Activated CD4-positive, alpha-beta T cell treated with anti-CD3 and anti-CD28 coated beads, Interleukin-2, amount 50 U/mL, for 16 hours (primary cell): ENCODE measurements around the gene PLCB1.

Experiments used
- DNase-seq: peaks from one replicate; pipeline ENCODE4 v3.0.0-alpha.2; 2020

PLCB1 gene

DNA sequence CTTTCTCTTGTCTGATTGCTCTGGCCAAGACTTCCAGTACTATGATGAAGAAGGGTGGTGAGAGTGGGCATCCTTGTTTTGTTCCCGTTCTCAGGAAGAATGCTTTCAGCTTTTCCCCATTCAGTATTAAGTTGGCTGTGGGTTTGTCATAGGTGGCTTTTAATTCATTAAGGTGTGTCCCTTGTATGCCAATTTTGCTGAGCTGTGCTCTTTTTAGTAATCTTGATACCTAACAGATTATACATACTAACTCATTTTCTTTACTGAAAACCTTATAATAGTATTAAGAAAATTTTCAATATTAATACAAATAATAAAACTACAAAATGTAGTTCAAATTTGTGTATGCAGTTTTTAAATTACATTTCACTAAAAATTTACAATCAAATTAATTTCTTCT is 557.3 kb downstream of the PLCB1 start:
- no peak for DNase-seq

DNA sequence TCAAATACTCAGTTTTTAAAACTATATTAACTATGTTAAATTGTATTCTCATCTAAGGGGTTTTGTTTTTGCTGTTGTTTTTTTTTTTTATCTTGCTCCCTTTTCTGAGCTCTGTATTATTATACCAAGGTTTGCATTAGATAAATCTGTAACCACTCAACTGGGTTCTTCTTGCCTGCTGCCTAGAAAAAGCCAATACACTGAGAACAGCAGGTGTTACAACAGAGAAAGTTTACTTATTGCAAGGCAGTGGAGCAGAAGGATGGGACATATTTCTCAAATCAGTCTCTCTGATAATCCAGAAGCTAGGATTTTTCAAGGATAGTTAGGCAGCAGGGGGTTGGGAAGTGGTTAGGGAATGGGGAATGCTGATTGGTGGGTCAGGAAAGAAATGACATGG is 558.0 kb downstream of the PLCB1 start:
- DNase-seq: no peak

DNA sequence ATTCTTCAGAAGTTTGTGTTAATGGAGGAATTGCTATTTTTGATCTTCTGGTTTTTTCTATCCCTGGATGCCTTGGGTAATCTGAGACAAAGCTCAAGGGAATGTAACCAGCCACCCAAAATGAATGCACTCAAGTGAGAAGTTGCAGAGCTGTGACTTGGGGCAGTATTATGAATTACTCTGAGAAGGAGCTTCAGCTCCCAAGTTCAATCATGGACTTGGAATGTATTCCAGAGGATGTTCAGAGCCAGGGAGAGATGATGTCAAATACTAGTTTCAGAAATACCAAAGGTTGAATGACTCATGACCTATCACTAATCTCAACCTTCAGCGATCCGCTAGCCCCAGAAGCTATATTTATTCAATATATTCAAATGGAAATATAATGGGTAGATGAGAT is 561.6 kb downstream of the PLCB1 start:
- DNase-seq: no peak

DNA sequence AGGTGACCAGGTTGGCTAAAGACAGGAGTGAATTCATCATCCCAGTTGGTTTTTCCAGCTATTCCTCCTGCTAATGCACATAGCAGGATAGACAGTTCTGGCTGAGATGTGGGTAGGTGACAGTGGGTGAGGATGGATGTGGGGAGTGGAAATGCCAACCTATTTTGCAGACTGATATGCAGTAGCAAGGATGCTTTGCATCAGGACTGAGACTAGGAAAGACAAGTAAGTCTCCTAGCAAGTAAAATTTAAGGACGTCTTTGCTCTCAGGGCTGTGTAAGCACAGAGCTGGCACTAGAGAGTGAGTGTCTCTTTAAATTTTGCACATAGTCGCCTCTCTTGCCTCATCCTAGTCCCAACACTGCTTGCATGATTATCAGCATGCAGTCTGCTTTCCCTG is 568.7 kb downstream of the PLCB1 start:
- DNase-seq: no peak

DNA sequence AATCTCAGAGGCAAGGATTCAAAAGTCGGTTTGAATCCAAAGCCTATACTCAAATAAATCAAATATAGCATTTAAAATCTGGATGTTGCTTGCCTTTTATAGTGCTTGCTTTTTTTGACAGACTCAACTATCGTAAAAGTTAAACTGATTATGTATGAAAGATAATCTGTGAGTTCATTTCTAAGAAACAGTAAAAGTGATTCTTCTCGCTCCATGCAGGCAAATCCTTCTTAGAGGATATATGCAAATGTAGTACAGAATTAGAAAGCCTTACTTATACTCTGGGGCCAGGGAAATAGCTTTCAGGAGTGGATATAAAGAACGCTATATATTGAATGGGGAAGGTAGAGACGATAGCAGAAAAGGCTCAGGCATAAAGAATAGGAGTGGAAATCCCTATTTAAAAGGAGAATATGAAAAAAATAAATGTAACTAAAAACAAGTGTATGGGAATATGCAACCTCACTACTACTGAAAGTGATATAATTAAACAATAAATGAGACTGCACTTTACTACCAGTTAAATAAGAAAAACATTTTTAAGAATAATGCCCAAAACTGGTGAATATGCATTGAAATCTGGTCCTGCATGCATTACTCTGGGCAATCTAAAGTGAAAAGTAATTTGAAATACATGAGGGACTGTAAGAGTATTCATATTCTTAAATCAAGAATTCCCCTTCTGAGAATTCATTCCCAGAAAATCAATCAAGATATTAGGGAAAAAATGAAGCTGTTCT is 575.1 kb downstream of the PLCB1 start:
- no peak for DNase-seq

DNA sequence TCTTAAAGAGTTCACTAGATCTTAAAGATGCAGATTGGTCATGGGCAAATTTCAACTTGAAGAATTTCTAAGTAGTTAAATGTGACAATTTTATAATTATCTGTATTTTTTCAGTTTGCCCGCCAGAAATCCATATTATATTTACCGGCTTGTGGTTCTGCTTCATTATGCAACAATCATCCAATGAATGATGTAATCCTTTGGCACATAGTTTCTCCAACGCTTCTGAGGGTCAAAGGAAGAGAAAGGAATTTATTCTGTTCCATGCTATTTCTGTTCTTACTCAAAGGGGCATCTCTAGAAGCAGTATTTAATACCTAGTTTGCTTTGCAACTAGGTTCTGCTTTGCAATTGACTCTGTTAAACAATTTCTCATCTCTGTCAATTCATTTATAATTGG is 577.6 kb downstream of the PLCB1 start:
- DNase-seq: no peak

DNA sequence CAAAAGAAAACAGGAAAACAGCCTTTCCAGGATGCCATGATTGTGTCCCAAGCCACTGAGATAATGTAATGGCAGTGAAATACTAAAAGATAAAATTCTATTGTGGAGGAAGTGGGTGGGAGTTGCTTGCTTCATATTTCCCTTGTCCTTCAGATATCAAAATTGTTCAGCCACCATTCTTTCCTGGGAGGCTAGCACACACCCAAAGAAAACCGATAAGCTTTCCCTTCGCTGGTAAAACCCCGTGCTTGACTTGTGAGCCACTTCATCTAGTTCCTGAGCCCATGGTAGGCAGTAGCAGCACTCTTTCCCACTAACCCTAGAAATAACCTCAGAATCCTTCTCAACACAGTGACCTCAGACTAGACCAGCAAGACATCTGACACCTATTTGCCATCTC is 579.4 kb downstream of the PLCB1 start:
- DNase-seq: no peak

DNA sequence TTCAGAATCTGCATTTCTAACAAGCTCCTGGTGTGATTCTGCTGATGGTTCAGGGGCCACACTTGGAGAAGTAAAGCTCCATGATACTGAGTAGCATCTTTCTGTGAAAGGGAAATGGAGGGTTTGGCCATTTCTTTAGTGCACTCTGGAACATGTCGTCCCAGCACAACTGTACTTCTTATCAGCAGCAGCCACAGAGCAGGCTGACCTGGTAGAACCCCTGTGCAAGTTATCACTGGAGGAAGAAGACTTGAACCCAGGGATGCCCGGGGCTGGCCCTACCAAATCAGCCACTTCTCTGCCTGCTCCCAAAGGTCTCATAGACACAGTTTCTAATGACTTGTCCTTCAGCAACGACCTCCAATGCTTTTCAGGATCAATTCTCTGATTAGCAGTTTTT is 582.1 kb downstream of the PLCB1 start:
- DNase-seq: no peak

DNA sequence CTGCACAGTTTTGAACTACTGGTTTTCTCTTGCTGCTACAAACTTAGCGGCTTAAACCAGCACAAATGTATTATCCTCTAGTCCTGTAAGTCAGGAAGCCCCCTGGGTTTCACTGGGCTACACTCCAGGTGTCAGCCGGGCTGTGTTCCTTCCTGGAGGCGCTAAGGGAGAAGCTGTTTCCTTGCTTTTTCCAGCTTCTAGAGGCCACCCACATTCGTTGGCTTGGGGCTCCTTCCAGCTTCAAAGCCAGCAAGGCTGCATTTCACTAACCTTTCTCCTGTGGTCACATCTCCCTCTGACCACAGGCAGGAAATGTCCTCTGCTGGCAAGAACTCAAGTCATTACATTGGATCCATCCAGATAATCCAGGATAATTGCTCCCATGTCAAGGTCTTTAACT is 586.2 kb downstream of the PLCB1 start:
- DNase-seq: no peak

DNA sequence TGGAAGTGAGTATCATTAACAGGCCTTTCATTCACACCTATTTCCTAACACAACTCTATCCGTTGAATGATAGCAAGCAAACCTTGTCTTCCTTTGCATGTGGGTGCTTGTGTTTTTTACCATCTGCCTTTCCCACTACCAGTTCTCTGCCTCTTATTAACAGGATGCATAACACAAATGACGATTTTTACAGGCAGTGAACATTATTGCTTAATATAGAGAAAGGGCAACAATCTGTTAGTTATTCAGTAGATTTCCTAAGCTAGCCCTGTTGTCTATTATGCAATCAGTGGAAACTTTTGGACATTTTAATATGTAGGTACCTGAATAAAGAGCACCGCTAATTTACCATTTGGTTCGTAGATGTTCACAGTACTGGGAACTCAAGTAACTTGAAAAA is 588.0 kb downstream of the PLCB1 start:
- no peak for DNase-seq

DNA sequence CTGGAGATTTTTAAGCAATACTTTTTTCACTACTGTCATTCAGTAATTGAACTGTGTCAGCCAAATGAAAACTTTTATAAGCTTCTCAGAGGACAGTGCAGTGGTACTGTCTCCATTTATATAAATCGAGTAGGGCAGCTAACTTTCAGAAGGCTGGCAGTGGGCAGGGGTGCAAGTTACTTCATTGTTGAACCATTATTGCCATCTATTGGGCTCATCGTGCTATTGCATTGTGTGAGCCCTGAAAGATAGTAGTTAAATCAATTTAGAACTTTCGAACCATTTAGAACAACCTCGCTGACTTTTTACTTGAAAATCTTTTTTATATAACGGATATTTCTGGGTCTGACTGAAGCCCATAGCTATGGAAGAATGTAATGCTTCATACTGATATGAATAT is 589.0 kb downstream of the PLCB1 start:
- DNase-seq: peak; percentile 33

DNA sequence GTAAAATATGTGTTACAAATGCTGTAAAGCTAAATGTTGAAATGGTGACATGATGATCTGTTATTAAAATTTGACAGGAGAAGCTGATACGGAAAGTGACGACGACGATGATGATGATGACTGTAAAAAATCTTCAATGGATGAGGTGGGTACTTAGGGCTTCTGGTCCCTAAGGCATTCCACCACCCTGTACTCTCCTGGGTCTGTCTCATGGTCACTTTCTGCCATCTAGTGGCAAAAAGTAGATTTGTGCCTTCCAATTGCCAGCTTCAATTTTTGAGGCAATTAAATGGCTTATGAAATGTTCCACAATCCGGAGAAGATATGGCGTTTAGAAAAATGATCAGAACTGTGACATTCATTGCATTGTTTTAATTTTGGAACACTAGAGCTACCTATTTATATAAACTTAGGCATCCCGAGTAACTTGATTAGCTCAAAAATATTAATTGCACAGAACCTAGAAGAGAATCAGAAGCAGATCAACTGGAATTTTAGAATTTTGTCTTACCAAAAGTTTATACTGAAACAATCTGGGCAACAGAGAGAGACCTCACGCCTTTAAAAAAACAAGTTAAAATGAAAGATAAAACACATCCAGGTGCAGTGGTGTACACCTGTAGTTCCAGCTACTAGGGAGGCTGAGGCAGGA is 590.3 kb downstream of the PLCB1 start:
- DNase-seq: peak; percentile 45

DNA sequence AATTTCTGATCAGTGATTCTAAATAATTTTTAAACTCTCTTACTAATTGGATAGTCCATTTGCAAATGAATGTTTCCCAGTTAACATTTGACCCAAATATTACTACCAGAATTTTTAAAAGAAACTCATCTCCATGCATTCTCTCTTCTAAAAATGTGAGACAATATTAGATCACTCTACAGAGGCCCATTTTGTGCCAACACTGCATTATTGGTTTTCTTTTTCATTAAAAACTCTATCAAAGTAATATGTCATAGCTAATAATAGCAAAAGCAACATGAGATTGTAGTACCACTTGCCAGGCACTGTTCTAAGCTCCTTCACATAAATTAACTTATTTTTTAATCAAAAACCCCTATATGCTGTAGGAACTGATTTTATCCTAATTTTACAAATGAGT is 591.2 kb downstream of the PLCB1 start:
- no peak for DNase-seq

DNA sequence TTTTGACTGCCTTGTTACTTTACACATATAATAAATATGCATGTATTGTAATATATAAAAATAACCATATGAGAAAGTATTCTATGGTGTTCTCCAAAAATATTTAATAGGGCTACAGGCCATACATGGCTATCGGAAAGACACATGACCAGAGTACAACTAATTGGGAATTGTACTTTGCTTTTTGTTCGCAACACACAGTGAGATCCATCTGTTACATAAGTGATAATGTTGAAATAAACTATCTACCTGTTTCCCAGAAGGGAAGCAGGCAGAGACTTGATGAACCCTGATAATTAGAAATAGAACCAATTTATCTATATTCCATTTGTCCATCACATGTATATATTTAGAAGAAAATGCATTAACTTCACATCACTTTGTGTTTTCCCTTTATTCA is 592.8 kb downstream of the PLCB1 start:
- no peak for DNase-seq

DNA sequence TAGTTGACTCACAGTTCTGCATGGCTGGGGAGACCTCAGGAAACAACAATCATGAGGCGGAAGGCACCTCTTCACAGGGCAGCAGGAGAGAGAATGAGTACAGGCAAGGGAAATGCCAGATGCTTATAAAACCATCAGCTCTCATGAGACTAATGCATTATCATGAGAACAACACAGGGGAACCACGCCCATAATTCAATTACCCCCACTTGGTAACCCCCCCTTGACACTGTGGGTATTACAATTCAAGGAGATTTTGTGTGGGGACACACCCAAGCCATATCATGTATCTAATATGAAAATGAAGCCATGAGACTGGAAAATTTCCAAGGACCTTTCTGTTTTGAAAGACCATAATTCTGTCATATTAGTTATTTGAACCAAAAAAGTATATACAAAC is 594.4 kb downstream of the PLCB1 start:
- no peak for DNase-seq

DNA sequence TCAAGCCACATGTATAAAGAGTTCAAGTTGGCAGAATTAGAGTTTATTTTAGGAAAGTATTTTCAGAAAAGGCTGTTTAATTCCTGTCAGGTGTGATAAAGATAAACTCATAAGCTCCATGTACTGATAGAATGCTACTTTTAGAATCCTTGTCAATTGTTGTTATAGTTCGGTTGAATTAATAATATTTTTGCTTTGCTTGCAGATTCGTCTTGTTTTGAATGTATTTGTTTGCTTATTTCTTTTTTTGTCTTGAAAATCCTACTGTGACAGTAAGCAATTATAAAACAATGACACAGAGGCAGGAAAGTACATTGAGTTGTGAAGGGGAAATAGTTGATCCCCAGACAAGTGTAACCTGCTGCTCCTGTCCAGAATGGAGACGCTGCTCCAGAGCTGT is 602.9 kb downstream of the PLCB1 start:
- no peak for DNase-seq

DNA sequence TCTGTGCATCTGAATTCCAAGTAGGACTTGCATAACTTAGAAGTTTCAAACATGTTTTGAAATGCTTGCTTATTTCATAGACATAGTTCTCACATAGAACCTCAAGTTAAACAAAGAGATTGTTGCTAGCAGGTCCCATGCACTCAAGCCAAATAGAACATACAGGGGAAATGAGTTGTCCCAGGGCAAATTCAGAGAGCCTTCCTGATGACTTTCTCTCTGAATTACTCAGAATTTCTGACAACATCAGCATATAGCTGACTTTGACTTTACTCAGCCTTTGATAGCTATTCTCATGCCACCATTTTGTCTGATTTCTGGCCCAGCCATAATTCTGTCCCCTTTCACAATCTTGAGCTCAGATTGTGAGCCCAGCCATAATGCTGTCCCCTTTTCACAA is 603.6 kb downstream of the PLCB1 start:
- DNase-seq: peak; percentile 3

DNA sequence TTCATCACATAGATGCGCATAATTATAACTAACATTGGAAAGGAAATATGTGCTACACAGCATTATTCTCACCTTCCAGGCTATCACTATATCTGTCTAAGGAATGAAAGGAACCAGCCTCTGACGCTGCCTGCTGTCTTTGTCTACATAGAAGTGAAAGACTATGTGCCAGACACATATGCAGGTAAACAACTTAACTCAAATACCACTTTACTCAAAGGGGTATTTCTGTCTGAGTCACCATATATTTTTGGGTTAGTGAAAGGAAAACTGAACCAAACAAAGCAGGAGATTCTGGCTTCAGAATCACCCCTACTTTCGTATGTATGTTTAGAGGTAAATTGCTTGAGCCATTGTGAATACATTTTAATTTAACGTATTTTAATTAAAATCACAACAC is 608.2 kb downstream of the PLCB1 start:
- peak; percentile 46 for DNase-seq

DNA sequence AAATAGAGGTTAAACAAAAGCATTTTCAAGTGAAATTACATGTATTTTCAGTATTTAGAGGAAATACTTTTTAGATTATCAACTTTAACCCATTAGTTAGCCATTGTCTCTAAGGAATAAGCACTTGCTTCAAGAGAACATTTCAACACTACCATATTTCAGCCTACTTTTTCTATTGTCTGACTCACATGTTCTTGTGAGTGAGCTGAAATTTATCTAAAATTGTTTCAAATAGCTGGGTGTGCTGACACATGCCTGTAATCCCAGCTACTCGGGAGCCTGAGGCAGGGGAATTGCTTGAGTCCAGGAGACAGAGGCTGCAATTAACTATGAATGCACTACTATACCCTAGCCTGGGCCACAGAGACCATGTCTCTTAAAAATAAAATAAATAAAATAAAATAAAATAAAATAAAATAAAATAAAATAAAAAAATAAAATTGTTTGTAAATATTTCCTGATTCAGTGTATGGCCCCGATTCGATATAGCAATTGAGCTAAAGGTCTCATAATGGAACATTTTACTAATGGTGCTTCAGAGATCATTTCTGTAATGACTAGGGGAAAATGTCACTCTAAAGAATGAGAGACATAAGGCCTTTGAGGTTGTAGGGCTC is 612.3 kb downstream of the PLCB1 start:
- no peak for DNase-seq

DNA sequence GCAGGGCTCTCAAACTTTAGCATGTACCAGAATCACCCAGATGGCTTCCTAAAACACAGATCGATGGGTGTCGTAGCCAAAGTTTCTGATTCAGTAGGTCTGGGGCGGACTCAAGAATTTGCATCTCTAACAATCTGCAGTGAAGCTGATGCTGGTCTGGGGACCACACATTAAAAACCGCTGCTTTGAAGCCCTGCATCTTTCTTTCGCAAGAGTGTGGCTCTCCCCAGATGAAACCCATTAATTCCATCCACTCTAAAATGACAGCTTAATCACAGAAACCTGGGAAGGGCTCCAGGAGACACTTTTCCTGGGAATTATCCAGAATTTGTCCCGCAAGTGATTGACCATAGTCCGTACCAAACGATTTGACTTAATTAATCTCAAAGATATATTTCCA is 617.0 kb downstream of the PLCB1 start:
- no peak for DNase-seq

DNA sequence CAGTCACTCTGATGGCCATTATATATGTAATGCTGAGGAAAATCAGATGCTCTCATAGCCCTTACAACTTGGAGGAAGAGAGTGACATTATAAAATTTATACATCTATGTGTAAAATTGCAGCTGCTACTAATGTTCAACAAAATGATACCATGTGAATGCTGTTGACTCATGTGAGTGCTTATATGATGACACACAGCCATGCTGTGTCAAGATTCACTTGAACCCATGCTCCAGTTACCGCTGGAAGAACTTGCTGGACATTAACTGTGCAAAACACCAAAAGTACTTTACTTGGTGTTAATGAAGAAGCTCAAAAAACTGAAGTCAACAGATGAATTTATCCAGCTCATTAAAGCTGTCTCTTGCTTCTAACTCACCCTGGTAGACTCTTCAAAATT is 617.9 kb downstream of the PLCB1 start:
- no peak for DNase-seq

DNA sequence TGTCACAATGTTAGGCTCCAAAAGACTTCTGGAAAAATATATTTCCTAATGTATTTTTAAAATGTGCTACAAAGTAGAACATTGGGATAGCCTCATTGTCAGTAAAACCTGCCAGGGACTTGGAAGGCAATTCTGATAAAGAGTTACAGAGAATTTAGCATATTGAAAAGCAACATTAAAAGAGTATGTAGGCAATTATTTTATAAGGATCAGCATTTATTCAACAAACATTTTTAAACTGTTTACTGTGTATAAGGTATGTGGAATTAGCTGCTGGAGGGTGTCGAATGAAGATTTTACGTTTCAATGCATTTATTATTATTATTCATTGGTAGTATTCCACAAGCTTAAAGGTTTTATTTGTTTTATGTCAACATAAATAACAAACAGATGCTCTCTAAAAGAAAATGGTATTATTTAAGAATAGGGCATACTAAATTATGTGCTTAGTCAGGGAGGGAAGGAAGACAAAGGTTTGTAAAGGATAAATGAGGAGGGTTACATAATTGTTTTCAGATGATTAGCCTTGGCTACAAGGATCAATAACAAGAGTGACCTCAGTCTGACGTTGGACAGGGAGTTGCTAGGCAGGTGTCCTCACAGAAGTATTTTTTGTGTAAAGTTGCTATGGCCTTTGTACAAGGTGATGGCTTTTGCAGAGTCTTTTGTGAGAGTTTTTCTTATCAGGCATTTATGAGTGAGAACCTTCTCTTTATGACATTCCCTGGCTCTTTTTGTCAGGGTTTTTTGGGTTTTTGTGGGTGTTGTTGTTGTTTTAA is 623.5 kb downstream of the PLCB1 start:
- DNase-seq: no peak

DNA sequence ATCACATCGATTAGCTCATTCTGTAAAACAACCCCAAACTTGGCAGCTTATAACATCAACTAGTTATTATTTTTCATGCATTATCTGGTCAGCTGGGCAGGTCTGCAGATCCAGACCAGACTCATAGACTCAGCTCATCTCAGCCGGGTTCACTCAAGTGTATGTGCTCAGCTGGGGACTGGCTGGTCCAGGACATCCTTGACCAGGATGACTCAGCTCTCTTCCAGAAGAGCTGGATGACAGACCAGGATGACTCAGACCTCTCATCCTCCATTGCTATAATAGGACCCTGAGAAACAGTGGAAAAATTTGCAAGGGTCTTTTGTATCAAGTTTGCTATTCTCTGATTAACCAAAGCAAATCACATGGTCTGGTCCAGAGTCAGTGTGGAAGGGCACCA is 624.3 kb downstream of the PLCB1 start:
- DNase-seq: no peak

DNA sequence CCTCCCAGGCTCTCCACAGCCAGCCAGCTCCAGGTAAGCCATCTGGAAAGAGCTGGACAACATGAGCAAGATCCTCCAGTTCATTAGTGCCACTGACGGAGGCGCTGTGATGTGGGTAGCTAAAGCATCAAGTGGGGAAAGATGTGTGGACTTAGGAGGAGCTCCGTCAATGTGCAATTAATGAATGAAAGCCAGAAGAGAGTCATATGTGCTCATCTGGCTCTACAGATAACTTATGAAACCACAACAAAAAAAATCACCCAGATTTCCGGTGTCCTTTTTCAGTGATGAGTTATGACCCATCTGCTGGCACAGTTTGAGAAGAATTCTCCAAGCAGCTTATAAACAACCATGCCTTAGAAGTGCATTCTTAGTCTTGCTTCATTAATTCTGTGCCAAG is 625.1 kb downstream of the PLCB1 start:
- no peak for DNase-seq
